Stimulated activated CD8-positive, alpha-beta memory T cell treated with anti-CD3 and anti-CD28 coated beads, Interleukin-15, amount 100 ng/mL, for 48 hours (primary cell): Measurements from ENCODE around the gene NELFCD.
A peak's percentile ranks its signal among the peaks of the same experiment; 100 is the strongest.
"Not testable (repeated sequence)": the region's sequence is repeated elsewhere in the genome, so short reads cannot be mapped to it uniquely, and the experiment has no call there.

ENCODE experiments used
- DNase-seq, 2 donors: peaks; one replicate each; pipeline ENCODE4 v3.0.0-alpha.2; 2020; ENCODE audit warnings: low read depth in 2 of 2

The NELFCD gene, protein sequence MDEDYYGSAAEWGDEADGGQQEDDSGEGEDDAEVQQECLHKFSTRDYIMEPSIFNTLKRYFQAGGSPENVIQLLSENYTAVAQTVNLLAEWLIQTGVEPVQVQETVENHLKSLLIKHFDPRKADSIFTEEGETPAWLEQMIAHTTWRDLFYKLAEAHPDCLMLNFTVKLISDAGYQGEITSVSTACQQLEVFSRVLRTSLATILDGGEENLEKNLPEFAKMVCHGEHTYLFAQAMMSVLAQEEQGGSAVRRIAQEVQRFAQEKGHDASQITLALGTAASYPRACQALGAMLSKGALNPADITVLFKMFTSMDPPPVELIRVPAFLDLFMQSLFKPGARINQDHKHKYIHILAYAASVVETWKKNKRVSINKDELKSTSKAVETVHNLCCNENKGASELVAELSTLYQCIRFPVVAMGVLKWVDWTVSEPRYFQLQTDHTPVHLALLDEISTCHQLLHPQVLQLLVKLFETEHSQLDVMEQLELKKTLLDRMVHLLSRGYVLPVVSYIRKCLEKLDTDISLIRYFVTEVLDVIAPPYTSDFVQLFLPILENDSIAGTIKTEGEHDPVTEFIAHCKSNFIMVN

DNA sequence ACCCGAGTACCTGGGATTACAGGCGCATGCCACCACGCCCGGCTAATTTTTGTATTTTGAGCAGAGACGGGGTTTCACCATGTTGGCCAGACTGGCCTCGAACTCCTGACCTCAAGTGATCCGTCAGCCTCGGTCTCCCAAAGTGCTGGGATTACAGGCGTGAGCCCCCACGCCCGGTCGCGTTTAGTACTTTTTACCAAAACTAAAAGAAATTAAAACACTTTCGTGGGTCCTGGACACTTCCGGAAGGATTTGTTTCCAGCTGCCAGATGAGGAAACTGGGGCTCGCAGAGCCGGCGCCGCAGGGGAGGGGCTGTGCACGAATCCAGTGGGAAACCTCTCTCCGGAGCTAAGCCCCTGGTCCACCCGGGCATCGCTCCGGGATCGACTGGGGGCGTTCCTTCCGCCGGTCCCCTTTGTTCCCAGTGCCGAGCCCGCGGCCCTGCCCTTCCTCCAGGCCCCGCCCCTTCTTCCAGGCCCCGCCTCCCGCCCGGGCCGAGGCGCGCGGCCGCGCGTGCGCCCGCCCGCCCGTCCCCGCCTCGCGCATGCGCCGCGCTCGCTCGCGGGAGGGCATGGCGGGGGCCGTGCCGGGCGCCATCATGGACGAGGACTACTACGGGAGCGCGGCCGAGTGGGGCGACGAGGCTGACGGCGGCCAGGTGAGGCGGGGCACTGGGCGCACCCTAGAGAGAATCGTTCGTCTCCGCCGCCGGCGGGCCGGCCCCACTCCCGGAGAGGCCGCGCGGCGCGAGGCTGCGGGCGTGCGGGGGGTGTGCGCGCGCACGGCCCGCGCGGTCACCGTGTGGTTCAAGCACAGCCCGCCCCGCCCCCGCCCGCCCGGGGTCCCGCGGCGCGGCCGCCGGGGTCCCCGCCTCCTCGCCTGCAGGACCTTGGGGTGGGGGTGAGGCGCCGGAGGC lies at the start of gene NELFCD:
Gene NELFCD, plus strand, starts transcription at position 546 of the 917 bp plus-strand sequence. Its CDS starts 54 bp downstream, at position 600.
- peak; percentile 81 to 82 for DNase-seq

DNA sequence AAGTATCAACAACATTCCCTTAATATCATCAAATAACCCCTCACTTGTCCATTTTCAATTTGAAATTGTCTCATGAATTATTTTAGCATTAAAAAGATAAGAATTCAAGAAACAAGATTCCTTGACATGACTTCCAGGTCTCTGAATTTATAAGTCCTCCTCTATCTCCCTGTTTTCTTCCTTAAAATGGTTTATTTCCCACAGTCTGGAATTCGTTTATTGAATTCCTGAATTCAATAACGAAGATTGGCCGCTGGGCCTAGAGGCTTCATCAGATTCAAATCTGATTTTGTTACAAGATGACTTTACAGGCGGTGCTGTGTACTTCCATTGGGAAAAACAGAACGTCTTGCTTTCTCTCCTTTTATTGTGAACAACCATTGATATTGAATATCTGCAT lies 48.9 kb upstream of the NELFCD start:
- no peak for DNase-seq

DNA sequence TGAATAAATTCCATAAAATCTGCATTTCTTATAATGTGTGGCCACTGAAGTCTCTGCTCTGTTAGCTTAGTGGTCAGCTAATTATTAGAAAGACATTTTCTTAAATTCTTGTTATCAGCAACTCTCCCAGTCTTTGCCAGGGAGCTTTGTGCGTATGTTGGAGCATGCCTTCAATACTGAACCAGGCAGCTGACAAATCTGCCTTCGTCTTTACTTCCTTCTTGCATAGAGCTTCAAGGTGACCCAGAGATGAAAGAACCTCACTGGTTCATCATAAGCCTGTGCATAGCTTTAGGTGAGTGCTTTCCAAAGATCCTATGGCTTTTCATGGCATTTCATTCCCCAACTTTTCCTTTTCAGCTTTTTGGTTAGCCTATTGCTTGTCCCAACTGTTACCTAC lies 43.0 kb upstream of the NELFCD start:
- no peak for DNase-seq

DNA sequence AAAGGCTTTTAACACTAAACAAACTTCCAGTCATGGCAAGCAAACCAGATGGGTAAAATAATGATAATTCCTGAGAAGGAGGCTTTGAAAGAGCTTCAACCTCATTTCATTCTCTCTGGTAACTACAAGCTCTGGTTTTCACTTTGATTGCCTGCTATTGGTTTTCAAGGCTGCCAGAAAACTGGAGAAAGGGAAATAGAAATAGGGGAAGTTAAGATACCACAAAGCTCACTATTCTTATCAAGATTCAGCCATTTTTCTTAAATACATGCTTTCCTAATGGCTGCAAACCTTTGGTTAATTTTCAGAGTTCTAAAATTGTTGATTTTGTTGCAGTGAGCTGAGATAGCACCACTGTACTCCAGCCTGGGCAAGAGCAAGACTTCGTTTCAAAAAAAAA lies 42.5 kb upstream of the NELFCD start:
- DNase-seq, result no peak

DNA sequence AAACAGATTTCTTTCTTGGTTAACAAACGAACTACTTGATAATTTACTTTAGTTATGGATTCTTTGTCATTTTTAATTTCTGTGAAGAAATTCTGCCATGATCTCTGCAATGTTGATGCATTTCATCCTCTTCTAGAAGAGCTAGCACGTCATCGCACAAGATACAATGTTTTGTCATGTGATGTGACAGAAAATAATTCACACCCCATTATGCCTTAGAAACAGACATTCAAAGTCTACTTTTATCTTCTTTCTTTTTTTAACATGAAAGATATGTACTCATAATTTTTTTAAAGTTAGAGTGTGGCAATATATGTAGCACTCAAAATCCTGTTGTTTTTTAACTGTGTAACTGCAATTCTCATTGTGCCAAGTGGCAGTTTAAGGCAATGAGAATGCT lies 39.6 kb upstream of the NELFCD start:
- no peak for DNase-seq

DNA sequence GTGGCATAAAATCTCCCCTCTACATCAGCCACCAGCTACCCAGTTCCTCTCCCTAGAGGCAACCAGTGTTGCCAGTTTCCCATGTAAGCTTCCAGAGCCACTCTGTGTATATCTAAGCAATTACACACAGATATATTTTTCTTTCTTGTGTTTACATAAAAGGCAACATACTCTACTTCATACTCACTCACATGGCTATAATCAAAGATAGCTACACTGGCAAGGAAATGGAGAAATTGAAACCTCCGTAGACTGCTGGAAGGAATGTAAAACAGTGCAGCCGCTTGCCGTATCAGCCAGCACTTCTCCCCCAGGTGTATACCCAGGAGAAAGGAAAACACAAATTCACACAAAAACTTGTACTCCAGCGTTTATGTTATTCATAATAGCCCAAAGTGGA lies 38.5 kb upstream of the NELFCD start:
- DNase-seq, result no peak

DNA sequence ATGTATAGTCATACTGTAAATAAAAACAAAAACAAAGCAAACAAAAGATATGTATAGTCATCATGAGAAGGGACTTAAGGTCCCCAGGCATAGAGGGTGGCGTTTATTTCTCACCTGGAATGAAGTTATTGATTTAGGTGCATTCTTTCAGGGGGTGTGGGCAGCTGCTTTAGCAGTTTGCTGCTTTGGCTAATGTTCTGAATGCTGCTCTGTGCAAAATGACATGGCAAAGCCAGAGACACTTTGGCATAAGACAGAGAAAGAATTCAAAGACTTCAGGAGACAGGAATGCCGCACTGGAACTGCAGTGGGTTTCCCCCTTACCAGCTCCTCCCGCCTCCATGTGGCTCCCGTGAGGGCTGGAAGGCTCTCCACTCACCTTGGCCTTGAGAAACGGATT lies 36.4 kb upstream of the NELFCD start:
- DNase-seq, result no peak

DNA sequence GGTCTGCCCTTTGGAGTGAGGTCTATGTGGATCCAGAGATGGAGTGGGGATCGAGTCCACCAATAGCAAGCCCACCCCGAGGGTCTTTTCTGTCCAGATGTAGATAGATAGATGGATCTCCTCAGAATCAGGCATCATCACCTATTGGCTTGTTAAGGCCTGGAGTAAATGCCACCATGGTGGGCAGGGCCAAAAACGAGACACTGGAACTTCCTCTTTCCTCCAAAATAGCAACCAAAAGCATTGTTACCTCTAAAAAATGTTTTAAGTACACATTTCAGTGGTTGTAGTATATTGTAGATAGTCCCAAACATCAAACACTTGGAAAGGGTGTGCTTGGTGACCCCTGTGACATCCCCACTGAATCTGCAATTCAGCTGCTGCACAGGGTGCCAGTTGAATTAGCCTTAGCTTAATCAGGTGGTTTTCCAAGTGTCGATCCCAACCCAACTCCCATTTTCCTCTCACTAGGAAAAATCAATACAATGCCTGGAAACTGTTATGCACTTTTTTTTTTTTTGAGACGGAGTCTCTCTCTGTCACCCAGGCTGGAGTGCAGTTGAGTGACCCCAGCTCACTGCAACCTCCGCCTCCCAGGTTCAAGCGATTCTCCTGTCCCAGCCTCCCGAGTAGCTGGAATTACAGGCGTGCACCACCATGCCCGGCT lies 35.0 kb upstream of the NELFCD start:
- no peak for DNase-seq

DNA sequence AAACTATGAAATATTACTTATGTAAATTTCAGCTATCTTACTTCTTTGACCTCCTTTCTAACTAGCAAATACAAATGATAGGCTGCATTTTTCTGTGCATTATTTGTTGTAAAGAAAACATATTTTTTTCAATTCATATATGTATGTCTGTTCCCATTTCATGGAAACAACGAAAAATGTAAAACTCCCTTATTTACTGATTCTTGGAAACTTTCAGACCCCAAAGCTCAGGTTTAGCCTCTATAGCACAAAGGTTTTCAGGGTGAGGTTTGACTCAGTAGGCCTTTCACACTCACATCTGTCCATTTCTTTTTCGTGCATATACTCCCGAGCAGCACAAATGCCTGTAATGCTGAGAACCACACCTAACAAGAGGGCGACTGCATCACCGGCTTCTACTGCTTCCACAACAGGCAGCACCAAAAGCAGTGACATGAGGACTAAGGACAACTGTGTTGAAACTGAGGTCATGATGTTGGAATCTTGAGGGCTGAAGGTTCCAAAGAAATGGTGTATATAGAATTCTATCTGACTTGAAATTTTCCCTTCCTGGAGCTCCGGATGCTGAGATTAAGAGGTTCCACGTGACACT lies 33.2 kb upstream of the NELFCD start:
- not testable (repeated sequence) for DNase-seq

DNA sequence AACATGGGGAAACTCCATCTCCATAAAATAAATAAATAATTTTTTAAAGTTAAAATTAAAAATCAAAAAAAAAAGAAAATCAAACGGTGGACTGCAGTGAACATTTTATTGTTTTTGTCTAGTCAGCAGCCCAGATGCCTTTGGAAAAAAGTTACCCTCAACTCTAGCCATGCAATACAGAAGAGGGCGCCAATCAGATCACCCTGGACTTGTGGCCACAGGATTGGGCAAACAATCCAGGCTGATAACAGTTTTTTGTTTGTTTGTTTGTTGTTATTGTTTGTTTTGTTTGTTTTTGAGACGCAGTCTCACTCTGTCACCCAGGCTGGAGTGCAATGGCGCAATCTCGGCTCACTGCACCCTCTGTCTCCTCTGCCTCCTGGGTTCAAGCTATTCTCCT lies 30.5 kb upstream of the NELFCD start:
- DNase-seq, result no peak

DNA sequence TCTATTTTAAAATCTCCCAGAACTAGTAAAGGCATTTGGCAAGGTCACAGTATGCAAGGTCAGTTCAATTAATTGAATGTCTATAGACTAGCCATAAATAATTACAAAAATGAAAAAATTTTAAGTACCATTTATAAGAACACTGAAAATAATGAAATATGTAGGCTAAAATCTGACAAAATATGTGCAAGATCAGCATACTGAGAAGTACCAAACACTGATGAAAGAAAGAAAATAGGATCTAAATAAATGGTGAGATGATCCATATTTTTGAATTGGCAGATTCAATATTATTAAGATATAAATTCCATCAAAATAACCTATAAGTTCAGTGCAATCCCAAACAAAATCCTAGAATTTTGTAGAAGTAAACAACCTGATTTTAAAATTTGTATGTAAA lies 28.0 kb upstream of the NELFCD start:
- no peak for DNase-seq

DNA sequence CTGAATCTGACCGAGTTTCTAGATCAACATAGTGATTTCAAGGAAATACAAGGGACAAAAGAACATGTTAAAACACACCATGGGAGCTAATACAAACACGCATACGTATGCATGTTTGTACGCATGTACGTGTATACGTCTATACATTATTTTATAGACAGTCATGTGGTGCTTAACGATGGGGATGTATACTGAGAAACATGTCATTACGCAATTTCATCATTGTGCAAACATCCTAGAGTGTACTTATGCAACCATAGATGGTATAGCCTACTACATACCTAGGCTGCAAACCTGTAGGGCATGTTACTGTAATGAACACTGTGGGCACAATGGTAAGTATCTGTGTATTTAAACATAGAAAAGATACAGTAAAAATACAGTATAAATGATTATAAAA lies 25.0 kb upstream of the NELFCD start:
- DNase-seq, result no peak

DNA sequence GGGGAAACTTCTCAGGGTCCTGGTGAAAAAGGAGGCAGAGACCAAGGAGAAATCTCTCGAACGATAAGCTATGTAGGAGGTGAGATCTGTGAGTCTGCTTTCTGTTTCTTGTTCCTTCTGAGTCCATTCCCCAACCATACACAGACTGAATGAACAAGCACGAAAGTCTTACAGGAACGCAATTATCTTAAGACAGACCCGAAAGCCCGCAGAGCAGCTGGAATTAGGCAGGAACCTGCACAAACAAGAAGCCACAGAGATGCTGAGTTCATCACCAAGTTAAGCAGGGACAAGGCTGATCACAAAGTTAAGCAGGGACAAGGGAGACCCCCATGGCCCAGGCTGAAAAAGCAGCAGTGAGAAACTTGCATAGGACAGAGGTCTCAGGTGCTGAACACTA lies 21.4 kb upstream of the NELFCD start:
- DNase-seq, result no peak

DNA sequence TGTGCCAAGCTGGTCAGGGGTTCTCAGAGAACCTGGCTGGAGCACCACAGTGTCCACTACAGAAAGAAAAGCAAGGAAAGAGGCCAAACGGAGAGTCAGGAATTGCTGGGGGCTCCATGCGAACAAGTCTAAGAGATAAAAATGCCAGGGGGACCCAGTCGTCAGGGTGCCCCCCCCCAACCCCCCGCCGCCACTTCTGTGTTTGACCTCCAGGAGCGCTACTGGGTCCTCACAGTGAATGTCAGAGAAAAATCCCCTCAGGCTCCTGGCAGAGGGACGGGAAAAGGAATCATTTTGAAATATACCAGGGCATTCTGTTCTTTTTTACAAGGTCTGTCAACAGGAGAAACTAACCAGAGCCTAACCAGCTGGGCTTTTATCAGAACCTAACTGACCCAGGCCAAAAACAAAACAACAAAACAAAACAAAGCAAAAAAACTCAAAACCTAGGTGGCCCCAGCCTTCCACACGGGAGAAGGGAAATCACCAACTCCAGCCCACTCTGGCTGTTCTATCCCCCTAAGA lies 17.9 kb upstream of the NELFCD start:
- no peak for DNase-seq

DNA sequence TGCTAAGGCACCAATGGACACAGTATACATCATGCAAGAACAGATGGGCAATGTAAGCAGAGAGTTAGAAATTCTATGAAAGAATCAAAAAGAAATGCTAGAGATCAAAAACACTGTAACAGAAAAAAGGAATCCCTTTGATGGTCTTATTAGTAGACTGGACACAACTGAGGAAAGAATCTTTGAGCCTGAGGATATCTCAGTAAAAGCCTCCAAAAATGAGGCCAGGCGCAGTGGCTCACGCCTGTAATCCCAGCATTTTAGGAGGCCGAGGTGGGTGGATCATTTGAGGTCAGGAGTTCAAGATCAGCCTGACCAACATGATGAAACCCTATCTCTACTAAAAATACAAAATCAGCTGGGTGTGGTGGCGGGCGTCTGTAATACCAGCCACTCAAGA lies 17.1 kb upstream of the NELFCD start:
- not testable (repeated sequence) for DNase-seq

DNA sequence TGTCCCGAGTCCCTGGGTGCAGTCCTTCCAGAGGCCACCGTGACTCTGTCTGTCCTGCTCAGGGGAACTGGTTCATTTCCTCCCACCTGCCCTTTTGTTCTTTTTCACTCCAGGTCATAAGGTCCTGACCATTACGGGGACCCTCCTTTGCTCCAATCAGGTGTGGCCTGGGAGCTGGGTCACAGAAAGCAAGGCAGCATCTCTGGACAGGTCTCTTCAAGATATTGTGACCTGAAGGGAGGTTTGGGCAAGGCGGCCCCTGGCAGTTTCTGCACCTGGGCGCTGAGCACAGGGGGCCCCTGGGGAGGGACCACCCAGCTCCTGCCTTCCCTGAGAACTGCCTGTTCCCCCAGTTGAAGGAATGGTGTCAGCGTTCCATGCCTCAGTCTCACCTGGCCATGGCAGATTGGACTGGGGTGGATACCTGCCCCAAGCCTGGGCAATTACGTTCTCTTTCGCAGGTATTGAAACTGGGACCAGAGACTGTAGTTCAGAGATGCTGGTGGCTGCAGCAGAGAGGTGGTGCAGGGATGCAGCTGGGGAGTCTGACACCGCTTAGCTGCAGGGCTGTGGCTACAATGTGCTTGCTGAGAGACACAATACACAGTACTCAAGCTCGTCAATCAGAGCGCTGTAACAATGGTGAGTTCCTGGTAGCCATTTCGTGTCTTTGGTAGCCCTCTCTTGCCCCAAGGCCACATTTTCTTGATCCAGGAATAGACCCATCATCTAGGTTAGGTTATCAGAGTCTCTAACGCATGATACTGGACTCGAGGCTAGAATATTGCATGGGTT lies 15.6 kb upstream of the NELFCD start:
- no peak for DNase-seq

DNA sequence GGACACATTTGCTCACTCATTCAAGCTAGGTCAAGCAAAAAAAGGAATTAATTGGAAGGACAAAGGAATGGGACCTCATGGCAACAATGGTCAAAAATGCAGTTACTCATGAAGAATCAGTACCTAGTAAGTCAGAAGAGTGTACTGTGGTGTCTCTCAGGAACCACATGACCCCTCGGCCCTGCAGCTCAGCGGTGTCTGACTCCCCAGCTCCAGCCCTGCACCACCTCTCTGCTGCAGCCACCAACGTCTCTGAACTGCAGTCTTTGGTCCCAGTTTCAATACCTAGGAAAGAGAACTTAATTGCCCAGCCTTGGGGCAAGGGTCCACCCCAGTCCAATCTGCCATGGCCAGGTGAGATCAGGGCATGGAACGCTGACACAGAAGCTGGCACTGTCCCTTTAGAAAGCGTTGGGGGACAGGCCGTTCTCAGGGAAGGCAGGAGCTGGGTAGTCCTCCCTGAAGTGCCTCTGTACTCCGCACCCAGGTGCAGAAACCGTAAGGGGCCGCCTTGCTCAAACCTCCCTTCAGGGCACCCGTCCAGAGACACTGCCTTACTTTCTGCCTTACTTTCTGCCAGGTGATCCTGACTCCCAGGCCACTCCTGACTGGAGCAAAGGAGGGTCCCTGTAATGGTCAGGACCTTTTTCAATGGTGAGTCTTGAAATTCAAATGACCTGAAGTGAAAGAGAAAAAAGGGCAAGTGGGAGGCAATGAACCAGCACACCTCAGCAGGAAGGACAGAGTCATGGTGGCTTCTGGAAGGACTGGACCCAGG lies 13.2 kb upstream of the NELFCD start:
- DNase-seq, result no peak

DNA sequence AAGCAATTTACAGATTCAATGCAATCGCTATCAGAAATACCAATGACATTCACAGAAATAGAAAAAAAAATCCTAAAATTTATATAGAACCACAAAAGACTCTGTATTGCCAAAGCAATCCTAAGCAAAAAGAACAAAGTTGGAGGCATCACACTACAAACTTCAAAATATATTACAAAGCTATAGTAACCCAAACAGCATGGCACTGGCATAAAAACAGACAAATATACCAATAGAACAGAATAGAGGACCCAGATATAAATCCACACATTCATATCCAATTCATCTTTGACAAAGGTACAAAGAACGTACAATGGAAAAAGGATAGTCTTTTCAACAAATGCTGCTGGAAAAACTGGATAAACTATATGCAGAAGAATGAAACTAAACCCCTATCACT lies 11.6 kb upstream of the NELFCD start:
- no peak for DNase-seq

DNA sequence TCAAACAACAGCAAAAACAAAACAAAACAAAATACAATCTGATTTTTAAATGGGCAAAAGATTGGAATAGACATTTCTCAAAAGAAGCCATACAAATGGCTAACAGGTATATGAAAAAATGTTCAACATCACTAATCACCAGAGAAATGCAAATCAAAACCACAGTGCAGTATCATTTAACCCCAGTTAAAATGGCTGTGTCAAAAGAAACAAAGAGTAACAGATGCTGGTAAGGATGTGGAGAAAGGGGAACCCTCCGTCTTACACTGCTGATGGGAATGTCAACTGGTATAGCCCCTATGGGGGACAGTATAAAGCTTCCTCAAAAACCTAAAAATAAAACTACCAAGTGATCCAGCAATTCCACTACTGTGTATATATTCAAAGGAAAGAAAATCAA lies 10.9 kb upstream of the NELFCD start:
- DNase-seq, result no peak

DNA sequence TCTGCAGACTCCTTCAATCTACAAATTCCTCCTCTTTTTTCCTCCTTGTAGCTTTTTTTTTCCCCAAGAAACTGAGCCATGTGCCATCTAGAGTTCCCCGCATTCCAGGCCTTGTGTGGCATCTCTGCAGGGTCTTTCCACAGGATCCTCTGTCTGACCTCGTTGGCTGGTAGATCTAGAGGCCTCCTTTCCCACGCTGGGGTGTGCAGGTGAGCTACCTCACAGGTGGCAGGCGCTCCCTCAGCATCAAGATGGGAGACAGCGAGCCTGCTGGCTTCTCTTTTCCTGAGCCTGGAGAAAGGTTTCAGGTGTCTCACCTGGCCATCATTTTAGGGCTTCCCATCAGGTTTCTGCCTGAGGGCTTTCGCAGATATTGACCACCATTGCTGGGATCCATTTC lies 9.6 kb upstream of the NELFCD start:
- no peak for DNase-seq
